Aorta (tissue), 5 donors: Measurements from ENCODE around the gene KLHL25. TPM values are rescaled to one million over a fixed set of nuclear protein-coding genes. Genes with fewer than 3 reads are reported as not detected.

Experiments
- ATAC-seq: fragments of 200-7000 bp; cut with Tn5 transposase; one replicate; pipeline ENCODE4 v1.9.1; 2022; ENCODE audit warnings: moderate library complexity; ENCODE audit not compliant: low FRiP score
- DNase-seq, 2 donors: peaks; one replicate each; pipeline ENCODE4 v3.0.0-alpha.2; 2020
- H3K27ac ChIP-seq, 2 donors: one replicate each; pipeline ENCODE4 v1.5.1; 2013; ENCODE audit warnings: low read length in 2 of 2, mild to moderate bottlenecking in 2 of 2, moderate library complexity in 2 of 2, control low read depth in 1 of 2, inconsistent platforms in 1 of 2, low read depth in 1 of 2
- H3K27me3 ChIP-seq, 2 donors: one replicate each; pipeline ENCODE4 v1.6.1; 2013; ENCODE audit warnings: control low read depth in 1 of 2, low read length in 1 of 2, mild to moderate bottlenecking in 1 of 2, moderate library complexity in 1 of 2; ENCODE audit not compliant: insufficient read depth in 2 of 2, control insufficient read depth in 1 of 2
- H3K36me3 ChIP-seq, 2 donors: one replicate each; pipeline ENCODE4 v1.6.1; 2013; ENCODE audit warnings: control low read depth in 1 of 2, low read length in 1 of 2, mild to moderate bottlenecking in 1 of 2; ENCODE audit not compliant: insufficient read depth in 2 of 2, control insufficient read depth in 1 of 2
- H3K4me1 ChIP-seq, 2 donors: one replicate each; pipeline ENCODE4 v1.6.1; 2013; ENCODE audit warnings: low read length in 2 of 2, control low read depth in 1 of 2, mild to moderate bottlenecking in 1 of 2, moderate library complexity in 1 of 2; ENCODE audit not compliant: insufficient read depth in 2 of 2, control insufficient read depth in 1 of 2
- H3K4me3 ChIP-seq, 2 donors: one replicate each; pipeline ENCODE4 v1.5.1; 2013; ENCODE audit warnings: low read length in 2 of 2, control low read depth in 1 of 2, mild to moderate bottlenecking in 1 of 2
- H3K9me3 ChIP-seq: one replicate; pipeline ENCODE4 v1.6.1; 2013; ENCODE audit warnings: mild to moderate bottlenecking, low read length; ENCODE audit not compliant: control insufficient read depth
- WGBS, 2 donors: extraction: QIAGEN DNeasy Blood & Tissue Kit; methylation state at CpG; one replicate each; pipeline ENCODE4 v1.1.7; 2013; 5-methylcytosine and 5-hydroxymethylcytosine counted together
- intact Hi-C, 2 donors: fragments of 100-400 bp; cut with DNase I; formaldehyde crosslinking; loops; one replicate each; pipeline versions ENCODE4 v1.14.2 to v1.15.0; 2022
- polyA plus RNA-seq, 2 donors: library from polyadenylated mRNA; stranded (reverse); fragments of 200-250 nt; gene quantifications; one replicate each; pipeline ENCODE4 v1.2.3, GENCODE V29; 2013
- total RNA-seq, 2 donors: library from RNA; stranded (reverse); fragmentation: NEBNext Ultra II Directional; extraction: Animal tissue kit (Norgen Biotek cat#: 25700); gene quantifications; one replicate each; pipeline ENCODE4 v1.2.1, GENCODE V29; 2021
- donor health status: healthy with polysubstance abuse.
- donor health status: Bipolar disorder and iron deficiency.
- donor health status: DM: no; HTN: no; CAD: no.
- donor health status: DM: no; HTN: no; CAD: no.
- donor health status: DM: yes; HTN: yes; CAD: no.

Gene KLHL25
- total and polyA plus RNA-seq, 4 donors = 1.8 to 9.2 (median 5.6) TPM

GRCh38 chr15:85742186-85742821 is 52.4 kb downstream of the KLHL25 start:
- DNase-seq = no peak
- intact Hi-C loops = no loop called here

GRCh38 chr15:85741662-85742061 is 53.1 kb downstream of the KLHL25 start:
- H3K27ac ChIP-seq = no peak overlapping the region
- DNase-seq = no peak

More at GRCh38 chr15:85742186-85742821, 52.4 kb downstream of the KLHL25 start:
- Histone ChIP-seq H3K9me3 (no peaks in the 10 kb centered on the region), H3K36me3 (peaks cover 7 to 15% of the 10 kb centered on the region in 2 donors), H3K27ac (peak overlapping the region in 1 of 2 donors; percentile 73), H3K4me1 (no peaks in the 10 kb centered on the region), H3K4me3 (no peak overlapping the region), H3K27me3 (no peaks in the 10 kb centered on the region)
- WGBS, 2 donors = 19 to 26% methylated on average over 8 of the region's 8 CpGs
- ATAC-seq = peak; percentile 19

DNA sequence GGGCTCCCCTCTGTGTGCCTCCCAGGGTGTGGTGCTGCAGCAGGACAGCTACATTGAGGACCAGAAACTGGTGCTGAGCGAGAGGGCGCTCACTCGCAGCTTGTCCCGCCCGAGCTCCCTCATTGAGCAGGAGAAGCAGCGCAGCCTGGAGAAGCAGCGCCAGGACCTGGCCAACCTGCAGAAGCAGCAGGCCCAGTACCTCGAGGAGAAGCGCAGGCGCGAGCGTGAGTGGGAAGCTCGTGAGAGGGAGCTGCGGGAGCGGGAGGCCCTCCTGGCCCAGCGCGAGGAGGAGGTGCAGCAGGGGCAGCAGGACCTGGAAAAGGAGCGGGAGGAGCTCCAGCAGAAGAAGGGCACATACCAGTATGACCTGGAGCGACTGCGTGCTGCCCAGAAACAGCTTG is 53.7 kb downstream of the KLHL25 start:
- Histone ChIP-seq H3K4me3 (no peak overlapping the region), H3K27ac (no peak overlapping the region), H3K9me3 (no peaks in the 10 kb centered on the region), H3K27me3 (no peaks in the 10 kb centered on the region), H3K4me1 (no peaks in the 10 kb centered on the region), H3K36me3 (peaks cover 13 to 15% of the 10 kb centered on the region in 2 donors)
- ATAC-seq = no peak
- DNase-seq = no peak
- intact Hi-C loops = no loop called here
- WGBS, 2 donors = 89 to 92% methylated on average over 20 of the region's 20 CpGs

More at GRCh38 chr15:85741662-85742061, 53.1 kb downstream of the KLHL25 start:
- H3K4me1 ChIP-seq = no peaks in the 10 kb centered on the region
- peaks cover 10 to 15% of the 10 kb centered on the region in 2 donors for H3K36me3 ChIP-seq
- H3K4me3 ChIP-seq = no peak overlapping the region
- ATAC-seq = no peak
- intact Hi-C loops = no loop called here
- H3K27me3 ChIP-seq = no peaks in the 10 kb centered on the region
- 57 to 66% methylated on average over 11 of the region's 11 CpGs for WGBS, 2 donors
- H3K9me3 ChIP-seq = no peaks in the 10 kb centered on the region

GRCh38 chr15:85737061-85737460 is 57.7 kb downstream of the KLHL25 start:
- no peak for DNase-seq
- Histone ChIP-seq H3K9me3 (peaks cover 2% of the 10 kb centered on the region), H3K4me1 (no peaks in the 10 kb centered on the region), H3K27ac (no peak overlapping the region), H3K27me3 (no peaks in the 10 kb centered on the region), H3K36me3 (peaks cover 4 to 12% of the 10 kb centered on the region in 2 donors), H3K4me3 (no peak overlapping the region)
- WGBS, 2 donors = 89 to 93% methylated on average over 6 of the region's 6 CpGs
- intact Hi-C loops = no loop called here
- ATAC-seq = no peak

GRCh38 chr15:85733416-85733815 is 61.3 kb downstream of the KLHL25 start:
- intact Hi-C loops = loop anchor here in 1 of 2 donors (5.0 kb wide), 1 partner anchor 99 kb away; no protein-coding TSS in a partner anchor
- ATAC-seq (no peak), DNase-seq (no peak)
- Histone ChIP-seq H3K27me3 (no peaks in the 10 kb centered on the region), H3K27ac (no peak overlapping the region), H3K4me3 (no peak overlapping the region), H3K36me3 (peaks cover 0 to 15% of the 10 kb centered on the region in 2 donors), H3K9me3 (peaks cover 2% of the 10 kb centered on the region), H3K4me1 (no peaks in the 10 kb centered on the region)

- H3K27me3 ChIP-seq = no peaks in the 10 kb centered on the region
- WGBS, 2 donors = 29% methylated on average over 5 of the region's 5 CpGs
- peaks cover 4 to 6% of the 10 kb centered on the region in 2 donors for H3K36me3 ChIP-seq
- H3K4me3 ChIP-seq = no peak overlapping the region
- ATAC-seq (peak; percentile 85), DNase-seq (no peak)
- no peak overlapping the region for H3K27ac ChIP-seq
- H3K4me1 ChIP-seq = no peaks in the 10 kb centered on the region
- H3K9me3 ChIP-seq = peaks cover 2% of the 10 kb centered on the region
- intact Hi-C loops = loop anchor here (2.0 to 5.0 kb wide), 3 partner anchors 101 to 109 kb away; no protein-coding TSS in a partner anchor
Observed at GRCh38 chr15:85730001-85730820, 64.5 kb downstream of the KLHL25 start.

- no peak overlapping the region for H3K4me3 ChIP-seq
- DNase-seq = no peak
Observed at GRCh38 chr15:85727068-85727467, 67.7 kb downstream of the KLHL25 start.

DNA sequence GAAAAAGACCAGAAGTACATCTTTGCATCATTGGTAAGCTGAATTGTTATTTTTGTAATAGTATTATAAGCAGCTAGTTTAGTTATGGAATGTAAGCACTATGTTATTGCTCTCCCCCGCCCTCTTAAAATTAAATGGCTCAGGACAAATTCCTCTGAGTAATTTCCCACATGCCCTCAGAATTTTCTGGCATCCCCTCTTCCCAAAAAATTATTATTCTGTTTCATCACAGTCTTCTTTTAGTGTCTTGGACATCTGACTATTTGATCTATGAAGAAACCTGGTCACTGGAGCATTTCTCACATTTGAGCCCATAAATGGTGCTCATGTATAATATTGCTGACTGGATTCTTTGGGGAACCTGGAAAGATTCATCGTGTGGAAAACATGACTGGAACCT is 68.3 kb downstream of the KLHL25 start:
- Histone ChIP-seq H3K36me3 (peaks cover 9 to 10% of the 10 kb centered on the region in 2 donors), H3K27ac (peak overlapping the region in 1 of 2 donors; percentile 28), H3K27me3 (no peaks in the 10 kb centered on the region), H3K4me1 (peaks cover 0 to 6% of the 10 kb centered on the region in 2 donors), H3K4me3 (no peak overlapping the region), H3K9me3 (no peaks in the 10 kb centered on the region)
- peak; percentile 8 for ATAC-seq
- intact Hi-C loops = loop anchor here in 1 of 2 donors (10.0 kb wide), 2 partner anchors 242 to 432 kb away; no protein-coding TSS in a partner anchor
- WGBS, 2 donors = 20 to 34% methylated on average over 2 of the region's 2 CpGs
- DNase-seq = no peak

More at GRCh38 chr15:85727068-85727467, 67.7 kb downstream of the KLHL25 start:
- H3K9me3 ChIP-seq = no peaks in the 10 kb centered on the region
- 61 to 63% methylated on average over 2 of the region's 2 CpGs for WGBS, 2 donors
- peak overlapping the region in 1 of 2 donors; percentile 67 for H3K27ac ChIP-seq
- ATAC-seq = peak; percentile 42
- no peaks in the 10 kb centered on the region for H3K27me3 ChIP-seq
- H3K36me3 ChIP-seq = peaks cover 9% of the 10 kb centered on the region in 2 donors
- intact Hi-C loops = loop anchor here in 1 of 2 donors (10.0 kb wide), 2 partner anchors 242 to 432 kb away; no protein-coding TSS in a partner anchor
- peaks cover 0 to 6% of the 10 kb centered on the region in 2 donors for H3K4me1 ChIP-seq
